GM12873 (cell line): ENCODE results near the gene EYA2.

Experiments used
- CTCF ChIP-seq: IDR thresholded peaks from 2 replicates; pipeline ENCODE4 v1.5.1; 2012; ENCODE audit warnings: low read depth, mild to moderate bottlenecking, moderate library complexity, low read length, control low read depth; ENCODE audit not compliant: insufficient read depth; ENCODE audit errors: missing control alignments

The EYA2 gene

GRCh38 chr20:47150403-47151152 lies 255.9 kb downstream of the EYA2 start:
- TF ChIP-seq CTCF: peak; percentile 50

GRCh38 chr20:47152068-47152467 lies 257.4 kb downstream of the EYA2 start:
- no peak for TF ChIP-seq CTCF

GRCh38 chr20:47154089-47154488 lies 259.4 kb downstream of the EYA2 start:
- no peak for TF ChIP-seq CTCF

GRCh38 chr20:47156301-47157137 lies 261.9 kb downstream of the EYA2 start:
- no peak for TF ChIP-seq CTCF

- no peak for TF ChIP-seq CTCF
These were observed 264.5 kb downstream of the EYA2 start for GRCh38 chr20:47159166-47159565.

GRCh38 chr20:47160240-47160639 lies 265.6 kb downstream of the EYA2 start:
- no peak for TF ChIP-seq CTCF

- no peak for TF ChIP-seq CTCF
These were observed 266.3 kb downstream of the EYA2 start for GRCh38 chr20:47160992-47161391.
